ENCODE measurements around the gene LRRC39. TPM values are rescaled to one million over a fixed set of nuclear protein-coding genes. Genes with fewer than 3 reads are reported as not detected.

The LRRC39 gene
- total RNA-seq, 4 donors from 2014 or later = 0.48 to 2.6 (median 0.82) TPM; not detected in 1

DNA sequence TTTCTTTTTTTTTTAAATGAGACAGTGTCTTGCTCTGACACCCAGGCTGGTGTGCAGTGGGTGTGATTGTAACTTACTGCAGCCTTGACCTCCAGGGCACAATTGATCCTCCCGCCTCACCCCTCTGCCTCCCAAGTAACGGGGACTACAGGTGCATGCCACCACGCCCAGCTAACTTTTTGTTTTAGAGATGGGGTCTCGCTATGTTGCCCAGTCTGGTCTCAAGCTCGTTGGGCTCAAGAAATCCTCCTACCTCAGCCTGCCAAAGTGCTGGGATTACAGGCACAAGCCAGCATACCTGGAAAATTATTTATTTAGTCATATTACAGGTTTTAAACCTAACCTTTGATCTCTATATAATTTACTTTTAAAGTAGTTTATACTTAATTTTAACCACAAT lies 13.4 kb downstream of the LRRC39 start:
- intact Hi-C loops (cut with DNase I; ENCODE audit: low total_unique reads) = no loop called here
- H3K27ac ChIP-seq = no peak overlapping the region
- TF ChIP-seq POLR2A (IDR thresholded peaks at IDR 0.05) (no peak), POLR2AphosphoS5 (IDR thresholded peaks at IDR 0.05) (no peak), EP300 (IDR thresholded peaks at IDR 0.05; ENCODE audit: low read depth) (no peak)
- TF ChIP-seq, protein P1, sequence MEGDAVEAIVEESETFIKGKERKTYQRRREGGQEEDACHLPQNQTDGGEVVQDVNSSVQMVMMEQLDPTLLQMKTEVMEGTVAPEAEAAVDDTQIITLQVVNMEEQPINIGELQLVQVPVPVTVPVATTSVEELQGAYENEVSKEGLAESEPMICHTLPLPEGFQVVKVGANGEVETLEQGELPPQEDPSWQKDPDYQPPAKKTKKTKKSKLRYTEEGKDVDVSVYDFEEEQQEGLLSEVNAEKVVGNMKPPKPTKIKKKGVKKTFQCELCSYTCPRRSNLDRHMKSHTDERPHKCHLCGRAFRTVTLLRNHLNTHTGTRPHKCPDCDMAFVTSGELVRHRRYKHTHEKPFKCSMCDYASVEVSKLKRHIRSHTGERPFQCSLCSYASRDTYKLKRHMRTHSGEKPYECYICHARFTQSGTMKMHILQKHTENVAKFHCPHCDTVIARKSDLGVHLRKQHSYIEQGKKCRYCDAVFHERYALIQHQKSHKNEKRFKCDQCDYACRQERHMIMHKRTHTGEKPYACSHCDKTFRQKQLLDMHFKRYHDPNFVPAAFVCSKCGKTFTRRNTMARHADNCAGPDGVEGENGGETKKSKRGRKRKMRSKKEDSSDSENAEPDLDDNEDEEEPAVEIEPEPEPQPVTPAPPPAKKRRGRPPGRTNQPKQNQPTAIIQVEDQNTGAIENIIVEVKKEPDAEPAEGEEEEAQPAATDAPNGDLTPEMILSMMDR (IDR thresholded peaks at IDR 0.05) = no peak
- no peak overlapping the region for H3K4me3 ChIP-seq
- no peaks in the 10 kb centered on the region for H3K27me3 ChIP-seq
- no peaks in the 10 kb centered on the region for H3K9me3 ChIP-seq
- H3K4me1 ChIP-seq = no peaks in the 10 kb centered on the region
- no peaks in the 10 kb centered on the region for H3K36me3 ChIP-seq
- no peak for DNase-seq
- WGBS, 2 donors (ENCODE audit: low coverage in 1 of 2) = 76 to 83% methylated on average over 3 to 5 of the region's 5 CpGs
- in situ Hi-C loops (cut with MboI; ENCODE audit: low pct_ligation_motif_present in 1 of 4, low pct_unique_long_range_greater_than_20kb in 1 of 4, low sequenced_read_pairs in 3 of 4) = no loop called here

DNA sequence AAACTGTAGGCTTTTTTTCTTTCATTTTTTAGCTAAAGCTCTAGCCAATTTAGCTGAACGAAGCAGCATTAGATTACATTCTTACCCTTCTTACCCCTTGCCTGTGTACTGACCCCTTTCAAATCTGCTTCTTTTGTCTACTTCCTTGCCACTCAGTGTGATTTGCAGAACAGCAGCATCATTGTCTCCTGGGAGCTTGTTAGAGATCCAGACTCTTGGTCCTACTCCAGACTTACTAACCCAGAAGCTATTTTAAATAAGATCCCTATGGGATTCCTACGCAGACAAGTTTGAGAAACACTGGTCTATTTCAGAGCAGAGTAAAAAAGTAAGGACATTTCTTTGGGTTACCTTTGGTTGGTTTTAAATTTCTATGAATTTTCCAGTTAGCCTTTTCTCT lies 13.8 kb downstream of the LRRC39 start:
- DNase-seq = no peak
- intact Hi-C loops (cut with DNase I; ENCODE audit: low total_unique reads) = no loop called here

DNA sequence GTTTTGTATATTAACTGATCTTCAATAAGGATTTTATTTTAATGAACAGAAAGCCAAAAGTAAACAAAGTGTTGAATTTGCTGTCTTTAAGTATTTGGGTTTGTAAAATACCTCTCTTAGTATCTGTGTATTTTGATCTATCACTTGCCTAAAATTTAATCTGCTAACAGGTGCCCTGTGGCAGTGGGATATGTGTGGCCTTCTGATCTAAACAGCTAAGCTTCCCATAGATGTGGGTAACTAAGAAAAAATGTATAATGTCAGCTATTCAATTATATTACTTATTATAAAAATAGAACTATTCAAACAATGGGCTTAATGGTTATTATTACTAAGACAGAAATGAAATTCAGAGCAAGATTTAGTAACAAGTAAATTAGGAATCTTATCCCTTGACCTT lies 15.2 kb downstream of the LRRC39 start:
- Histone ChIP-seq H3K27me3 (no peaks in the 10 kb centered on the region), H3K4me1 (no peaks in the 10 kb centered on the region), H3K36me3 (no peaks in the 10 kb centered on the region), H3K9me3 (no peaks in the 10 kb centered on the region), H3K27ac (no peak overlapping the region), H3K4me3 (no peak overlapping the region)
- in situ Hi-C loops (cut with MboI; ENCODE audit: low pct_ligation_motif_present in 1 of 4, low pct_unique_long_range_greater_than_20kb in 1 of 4, low sequenced_read_pairs in 3 of 4) (no loop called here), intact Hi-C loops (cut with DNase I; ENCODE audit: low total_unique reads) (no loop called here)
- no peak for DNase-seq
- TF ChIP-seq POLR2AphosphoS5 (IDR thresholded peaks at IDR 0.05) (no peak), EP300 (IDR thresholded peaks at IDR 0.05; ENCODE audit: low read depth) (no peak)

More for the DNA sequence above, 13.8 kb downstream of the LRRC39 start:
- WGBS, 2 donors (ENCODE audit: low coverage in 1 of 2) = 66 to 70% methylated on average over 2 of the region's 2 CpGs
- Histone ChIP-seq H3K9me3 (no peaks in the 10 kb centered on the region), H3K36me3 (no peaks in the 10 kb centered on the region), H3K27me3 (no peaks in the 10 kb centered on the region), H3K4me1 (no peaks in the 10 kb centered on the region), H3K4me3 (no peak overlapping the region), H3K27ac (no peak overlapping the region)
- TF ChIP-seq POLR2A (IDR thresholded peaks at IDR 0.05) (no peak), POLR2AphosphoS5 (IDR thresholded peaks at IDR 0.05) (no peak), EP300 (IDR thresholded peaks at IDR 0.05; ENCODE audit: low read depth) (no peak)
- TF ChIP-seq, protein P1 (IDR thresholded peaks at IDR 0.05) = no peak
- in situ Hi-C loops (cut with MboI; ENCODE audit: low pct_ligation_motif_present in 1 of 4, low pct_unique_long_range_greater_than_20kb in 1 of 4, low sequenced_read_pairs in 3 of 4) = no loop called here

DNA sequence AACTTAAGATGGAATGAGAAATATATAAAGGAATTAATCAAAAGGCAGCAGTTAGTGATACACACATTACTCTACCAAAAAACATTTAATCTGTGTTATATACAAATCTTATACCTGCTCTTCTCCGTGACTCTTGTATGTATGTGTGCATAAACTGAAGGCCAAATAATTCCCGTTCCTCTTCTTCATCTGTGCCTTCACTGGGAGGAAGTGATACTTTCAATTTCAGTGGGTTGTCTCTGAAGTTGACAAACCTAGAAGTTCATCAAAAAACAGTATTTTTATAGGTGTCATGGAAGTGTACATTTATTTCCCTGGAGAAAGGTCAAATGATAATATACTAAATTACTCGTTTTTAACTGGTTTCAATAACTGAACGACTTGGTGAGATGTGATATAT lies 25.8 kb downstream of the LRRC39 start:
- no peaks in the 10 kb centered on the region for H3K27me3 ChIP-seq
- H3K4me3 ChIP-seq = no peak overlapping the region
- intact Hi-C loops (cut with DNase I; ENCODE audit: low total_unique reads) (no loop called here), in situ Hi-C loops (cut with MboI; ENCODE audit: low pct_ligation_motif_present in 1 of 4, low pct_unique_long_range_greater_than_20kb in 1 of 4, low sequenced_read_pairs in 3 of 4) (no loop called here)
- 51 to 70% methylated on average over 2 to 4 of the region's 4 CpGs for WGBS, 2 donors (ENCODE audit: low coverage in 1 of 2)
- no peak overlapping the region for H3K27ac ChIP-seq
- no peaks in the 10 kb centered on the region for H3K4me1 ChIP-seq
- no peak for DNase-seq
- no peaks in the 10 kb centered on the region for H3K9me3 ChIP-seq
- TF ChIP-seq, protein P1 (IDR thresholded peaks at IDR 0.05) = no peak
- TF ChIP-seq POLR2A (IDR thresholded peaks at IDR 0.05) (no peak), EP300 (IDR thresholded peaks at IDR 0.05; ENCODE audit: low read depth) (no peak), POLR2AphosphoS5 (IDR thresholded peaks at IDR 0.05) (no peak)
- peaks cover 0 to 14% (median 6%) of the 10 kb centered on the region in 4 donors for H3K36me3 ChIP-seq

DNA sequence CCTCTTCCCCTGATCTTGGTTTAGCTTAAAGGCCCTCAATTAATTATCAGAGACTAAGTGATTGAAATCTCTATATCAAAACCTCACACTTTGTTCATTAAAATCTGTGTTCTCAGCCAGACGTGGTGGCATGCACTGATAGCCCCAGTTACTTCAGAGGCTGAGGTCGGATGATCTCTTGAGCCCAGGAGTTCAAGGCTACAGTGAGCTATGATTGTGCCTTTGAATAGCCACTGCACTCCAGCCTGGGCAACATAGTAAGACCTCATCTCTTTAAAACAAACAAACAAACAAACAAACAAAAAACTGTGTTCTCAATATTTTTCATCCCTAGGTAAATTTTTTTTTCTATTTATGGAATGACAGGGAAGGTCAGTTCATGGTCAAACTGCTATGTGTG lies 26.4 kb downstream of the LRRC39 start:
- in situ Hi-C loops (cut with MboI; ENCODE audit: low pct_ligation_motif_present in 1 of 4, low pct_unique_long_range_greater_than_20kb in 1 of 4, low sequenced_read_pairs in 3 of 4) = no loop called here

More for the DNA sequence above, 26.4 kb downstream of the LRRC39 start:
- Histone ChIP-seq H3K36me3 (peaks cover 0 to 18% (median 9%) of the 10 kb centered on the region in 4 donors), H3K9me3 (no peaks in the 10 kb centered on the region), H3K27ac (no peak overlapping the region), H3K27me3 (no peaks in the 10 kb centered on the region), H3K4me1 (no peaks in the 10 kb centered on the region), H3K4me3 (no peak overlapping the region)
- 57 to 75% methylated on average over 1 to 2 of the region's 2 CpGs for WGBS, 2 donors (ENCODE audit: low coverage in 1 of 2)
- TF ChIP-seq, protein P1 (IDR thresholded peaks at IDR 0.05) = no peak
- TF ChIP-seq POLR2AphosphoS5 (IDR thresholded peaks at IDR 0.05) (no peak), POLR2A (IDR thresholded peaks at IDR 0.05) (no peak), EP300 (IDR thresholded peaks at IDR 0.05; ENCODE audit: low read depth) (no peak)
- intact Hi-C loops (cut with DNase I; ENCODE audit: low total_unique reads) = no loop called here
- DNase-seq = no peak

Data from transverse colon (tissue), 4 donors.